BLaER1 treated with 17β-estradiol and CSF1 and Interleukin-3, amounts not matched to agents 10 nM and 100 nM (cell line): Measurements from ENCODE around the gene CDS2.

Source experiments
- H3K27ac ChIP-seq, 11 experiments: shearing (Covaris generic); formaldehyde crosslinking; 2 replicates each; pipeline ENCODE4 v1.8.1; 2022
- H3K27me3 ChIP-seq, 11 experiments: shearing (Covaris generic); formaldehyde crosslinking; 2 replicates each; pipeline ENCODE4 v1.8.1; 2022
- H3K36me3 ChIP-seq, 11 experiments: shearing (Covaris generic); formaldehyde crosslinking; 2 replicates each; pipeline ENCODE4 v1.8.1; 2022
- H3K4me1 ChIP-seq, 10 experiments: shearing (Covaris generic); formaldehyde crosslinking; 2 replicates each; pipeline ENCODE4 v1.8.1; 2022
- H3K4me2 ChIP-seq, 11 experiments: shearing (Covaris generic); formaldehyde crosslinking; 2 replicates each; pipeline ENCODE4 v1.8.1; 2022
- H3K4me3 ChIP-seq, 10 experiments: shearing (Covaris generic); formaldehyde crosslinking; 2 replicates each; pipeline ENCODE4 v1.8.1; 2022
- H3K9ac ChIP-seq, 11 experiments: shearing (Covaris generic); formaldehyde crosslinking; 2 replicates each; pipeline ENCODE4 v1.8.1; 2022
- H3K9me3 ChIP-seq, 11 experiments: shearing (Covaris generic); formaldehyde crosslinking; replicated peaks in 1 of 11; 2 replicates each; pipeline ENCODE4 v1.8.1; 2022
- H4K20me1 ChIP-seq, 11 experiments: shearing (Covaris generic); formaldehyde crosslinking; 2 replicates each; pipeline ENCODE4 v1.8.1; 2022
- Cebpa-rat ChIP-seq, 11 experiments: shearing (Covaris generic); IDR thresholded peaks; 2 replicates each; pipeline ENCODE4 v1.8.1; 2022

CDS2 gene

DNA sequence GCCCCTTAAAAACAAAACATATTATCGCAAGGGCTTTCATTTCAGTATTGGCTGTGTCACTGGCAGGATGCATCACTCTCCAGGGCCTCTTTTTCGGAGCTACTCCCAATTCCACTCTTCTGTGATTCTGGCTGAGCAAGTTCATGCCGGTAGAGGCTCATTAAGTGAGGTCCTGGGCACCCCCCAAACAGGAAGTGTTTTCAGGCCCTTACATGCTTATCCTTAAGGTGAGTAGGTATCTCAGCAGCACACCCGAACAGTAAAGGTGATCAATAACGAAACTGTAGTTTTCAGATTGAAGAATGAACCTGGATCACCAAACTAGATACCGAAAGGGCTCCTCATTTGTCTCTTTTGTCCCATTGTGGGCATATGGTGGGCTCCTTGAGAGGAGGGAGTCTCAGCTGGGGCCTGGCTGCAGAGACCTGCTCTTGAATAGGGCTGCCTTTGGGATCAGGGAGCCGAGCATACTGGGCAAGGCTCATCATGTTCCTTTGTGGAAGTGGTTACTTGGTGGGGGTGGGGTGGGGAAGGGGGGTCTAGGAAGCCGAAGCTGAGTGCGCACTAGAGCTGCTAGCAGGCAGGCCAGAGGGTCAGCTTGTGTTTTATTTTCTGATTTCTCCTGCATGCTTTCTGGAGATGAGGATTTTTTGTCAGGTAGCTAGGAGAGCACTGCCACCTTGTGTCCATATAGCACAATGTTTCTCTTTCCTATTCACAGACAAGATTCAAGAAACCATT lies 65.2 kb downstream of the CDS2 start:
- Histone ChIP-seq H3K4me2 (peak overlapping the region in 10 of 11 experiments; percentile 7 to 45 (median 18); a peak in 10 of 22 replicates), H3K9ac (peak overlapping the region in 9 of 11 experiments; percentile 3 to 43 (median 35); a peak in 8 of 22 replicates), H3K4me3 (no peak overlapping the region), H3K9me3 (no peaks in the 10 kb centered on the region), H3K4me1 (peaks cover 6 to 28% (median 21%) of the 10 kb centered on the region in 10 experiments; a peak in 18 of 20 replicates), H4K20me1 (peaks cover 0 to 15% (median 0%) of the 10 kb centered on the region in 11 experiments; a peak in 3 of 22 replicates), H3K27me3 (no peaks in the 10 kb centered on the region), H3K27ac (peak overlapping the region in 5 of 11 experiments; percentile 18 to 41 (median 30); a peak in 4 of 22 replicates), H3K36me3 (peaks cover 43 to 87% (median 63%) of the 10 kb centered on the region in 11 experiments)
- TF ChIP-seq Cebpa-rat (IDR thresholded peaks at IDR 0.05): no peak

DNA sequence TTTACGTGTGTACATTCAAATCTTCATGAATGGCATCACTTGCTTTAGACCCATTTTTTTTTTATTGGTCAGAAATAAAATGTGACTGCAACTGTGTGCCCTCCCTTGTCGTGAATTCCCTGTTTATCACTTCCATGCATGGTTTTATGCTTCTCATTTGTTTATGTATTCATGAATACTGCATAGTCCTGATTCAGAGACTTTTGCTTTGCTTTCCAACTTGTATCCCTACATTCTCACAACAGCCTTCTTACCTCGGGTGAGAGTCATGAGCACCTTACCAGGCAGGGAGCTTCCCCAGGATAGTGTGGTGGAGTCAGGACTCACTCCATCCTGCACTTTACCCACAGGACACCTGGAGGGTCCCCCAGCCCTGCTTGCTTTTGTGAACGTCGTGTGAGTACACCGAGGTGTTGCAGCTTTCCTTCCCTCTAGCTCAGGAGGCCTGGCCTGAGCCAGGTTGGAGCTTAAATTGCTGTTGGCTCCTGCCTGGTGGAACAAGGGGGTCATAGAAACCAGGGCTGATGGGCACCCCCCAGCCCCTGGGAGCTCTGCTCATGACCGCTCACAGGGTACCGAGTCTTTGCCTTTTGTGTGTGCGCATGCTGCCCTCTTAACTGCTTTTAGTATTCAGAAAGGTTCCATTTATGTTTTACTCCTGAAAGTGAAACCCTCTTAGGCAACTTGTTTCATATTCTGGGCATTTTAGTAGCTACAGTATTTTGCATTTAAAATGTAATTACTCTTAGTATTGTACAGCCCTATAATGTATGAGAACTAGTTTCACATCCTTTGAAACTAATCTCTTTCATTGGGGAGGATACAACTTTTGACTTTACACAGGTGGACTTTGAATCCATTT lies 66.0 kb downstream of the CDS2 start:
- Histone ChIP-seq H3K9me3 (no peaks in the 10 kb centered on the region), H3K4me2 (0 out of 22 replicates have a peak overlapping the region, but pooled peaks of 1 of the 11 experiments have one; percentile 33), H3K4me3 (no peak overlapping the region), H3K9ac (peak overlapping the region in 2 of 11 experiments; percentile 6 to 18; a peak in 1 of 22 replicates), H4K20me1 (peaks cover 0 to 15% (median 0%) of the 10 kb centered on the region in 11 experiments; a peak in 3 of 22 replicates), H3K27me3 (no peaks in the 10 kb centered on the region), H3K4me1 (peaks cover 6 to 32% (median 25%) of the 10 kb centered on the region in 10 experiments; a peak in 18 of 20 replicates), H3K27ac (no peak overlapping the region), H3K36me3 (peaks cover 40 to 87% (median 64%) of the 10 kb centered on the region in 11 experiments)
- no peak for TF ChIP-seq Cebpa-rat (IDR thresholded peaks at IDR 0.05)

DNA sequence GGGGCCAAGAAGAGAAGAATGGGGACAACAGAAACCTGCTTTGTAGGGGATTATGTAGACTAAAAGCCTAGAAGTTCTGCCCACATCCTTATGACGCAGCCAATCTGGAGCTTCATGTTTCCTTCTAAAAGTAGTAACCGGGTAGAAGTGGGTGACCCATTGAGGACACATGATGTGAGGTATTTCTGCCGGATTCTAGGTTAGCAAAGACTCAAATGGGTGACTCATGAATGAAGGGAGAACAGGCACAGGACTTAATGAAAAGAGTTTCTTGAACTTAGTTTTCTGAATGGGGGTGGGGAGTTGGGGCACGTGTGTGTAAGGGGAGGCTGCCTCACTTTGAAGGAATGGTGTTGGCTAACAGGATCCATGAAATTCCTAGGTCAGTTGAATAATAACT lies 68.8 kb downstream of the CDS2 start:
- Histone ChIP-seq H4K20me1 (peaks cover 0 to 15% (median 0%) of the 10 kb centered on the region in 11 experiments; a peak in 3 of 22 replicates), H3K4me1 (peaks cover 6 to 32% (median 25%) of the 10 kb centered on the region in 10 experiments; a peak in 18 of 20 replicates), H3K27me3 (no peaks in the 10 kb centered on the region), H3K4me3 (no peak overlapping the region), H3K4me2 (peak overlapping the region in 8 of 11 experiments; percentile 23 to 67 (median 48); a peak in 12 of 22 replicates), H3K36me3 (peaks cover 30 to 72% (median 50%) of the 10 kb centered on the region in 11 experiments), H3K9me3 (peaks cover 0 to 8% (median 0%) of the 10 kb centered on the region in 11 experiments; a peak in 4 of 22 replicates), H3K27ac (no peak overlapping the region), H3K9ac (peak overlapping the region in 3 of 11 experiments; percentile 26 to 54 (median 37); a peak in 1 of 22 replicates)
- no peak for TF ChIP-seq Cebpa-rat (IDR thresholded peaks at IDR 0.05)

DNA sequence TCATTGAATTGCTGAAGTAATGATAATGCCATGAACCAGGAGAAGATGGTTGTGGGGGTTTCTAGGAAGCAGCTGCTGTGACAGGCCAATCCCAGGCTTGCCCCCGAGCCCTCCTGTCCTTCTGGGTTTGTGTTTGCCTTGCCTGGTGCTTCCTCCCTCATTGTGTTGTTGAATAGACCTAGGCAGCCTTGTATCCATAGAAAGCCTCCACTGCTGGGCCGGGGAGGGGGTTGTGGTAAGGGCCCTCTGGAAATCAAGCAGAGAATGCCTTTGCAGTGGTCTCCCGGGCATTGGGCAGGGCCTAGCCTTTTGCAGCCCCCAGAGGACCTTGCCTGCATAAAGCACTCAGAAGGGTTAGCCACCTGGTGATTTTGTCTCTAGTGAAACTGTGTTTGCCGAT lies 69.3 kb downstream of the CDS2 start:
- H3K4me1 ChIP-seq: peaks cover 6 to 32% (median 25%) of the 10 kb centered on the region in 10 experiments; a peak in 18 of 20 replicates
- peaks cover 0 to 8% (median 0%) of the 10 kb centered on the region in 11 experiments; a peak in 4 of 22 replicates for H3K9me3 ChIP-seq
- H3K36me3 ChIP-seq: peaks cover 25 to 67% (median 45%) of the 10 kb centered on the region in 11 experiments

GRCh38 chr20:5197270-5197827 lies 70.5 kb downstream of the CDS2 start:
- H3K4me2 ChIP-seq: peak overlapping the region in 3 of 11 experiments; percentile 12 to 67 (median 52); a peak in 3 of 22 replicates
- H3K4me1 ChIP-seq: peaks cover 0 to 28% (median 19%) of the 10 kb centered on the region in 10 experiments; a peak in 15 of 20 replicates
- H3K27me3 ChIP-seq: no peaks in the 10 kb centered on the region
- H3K9me3 ChIP-seq: peaks cover 0 to 8% (median 0%) of the 10 kb centered on the region in 11 experiments; a peak in 4 of 22 replicates
- no peak for TF ChIP-seq Cebpa-rat (IDR thresholded peaks at IDR 0.05)
- H3K27ac ChIP-seq: no peak overlapping the region
- no peak overlapping the region for H3K4me3 ChIP-seq
- peak overlapping the region in 2 of 11 experiments; percentile 18 to 29; a peak in 1 of 22 replicates for H3K9ac ChIP-seq
- H4K20me1 ChIP-seq: peaks cover 0 to 15% (median 0%) of the 10 kb centered on the region in 11 experiments; a peak in 3 of 22 replicates
- H3K36me3 ChIP-seq: peaks cover 19 to 62% (median 38%) of the 10 kb centered on the region in 11 experiments

More for the DNA sequence above, 69.3 kb downstream of the CDS2 start:
- Histone ChIP-seq H3K4me3 (no peak overlapping the region), H3K27me3 (no peaks in the 10 kb centered on the region), H3K9ac (peak overlapping the region in 6 of 11 experiments; percentile 5 to 54 (median 33); a peak in 4 of 22 replicates), H3K4me2 (peak overlapping the region in 8 of 11 experiments; percentile 23 to 67 (median 48); a peak in 13 of 22 replicates), H4K20me1 (peaks cover 0 to 15% (median 0%) of the 10 kb centered on the region in 11 experiments; a peak in 3 of 22 replicates), H3K27ac (peak overlapping the region in 2 of 11 experiments; percentile 0 to 38; a peak in 1 of 22 replicates)
- TF ChIP-seq Cebpa-rat (IDR thresholded peaks at IDR 0.05): no peak

GRCh38 chr20:5197847-5198650 lies 71.2 kb downstream of the CDS2 start:
- no peak overlapping the region for H3K27ac ChIP-seq
- H4K20me1 ChIP-seq: peaks cover 0 to 15% (median 0%) of the 10 kb centered on the region in 11 experiments; a peak in 2 of 22 replicates
- no peak for TF ChIP-seq Cebpa-rat (IDR thresholded peaks at IDR 0.05)
- H3K4me1 ChIP-seq: peaks cover 3 to 32% (median 23%) of the 10 kb centered on the region in 10 experiments
- H3K9me3 ChIP-seq: peaks cover 0 to 8% (median 0%) of the 10 kb centered on the region in 11 experiments; a peak in 4 of 22 replicates
- no peak overlapping the region for H3K4me3 ChIP-seq
- H3K4me2 ChIP-seq: no peak overlapping the region
- no peak overlapping the region for H3K9ac ChIP-seq
- peaks cover 19 to 56% (median 33%) of the 10 kb centered on the region in 11 experiments for H3K36me3 ChIP-seq
- no peaks in the 10 kb centered on the region for H3K27me3 ChIP-seq

DNA sequence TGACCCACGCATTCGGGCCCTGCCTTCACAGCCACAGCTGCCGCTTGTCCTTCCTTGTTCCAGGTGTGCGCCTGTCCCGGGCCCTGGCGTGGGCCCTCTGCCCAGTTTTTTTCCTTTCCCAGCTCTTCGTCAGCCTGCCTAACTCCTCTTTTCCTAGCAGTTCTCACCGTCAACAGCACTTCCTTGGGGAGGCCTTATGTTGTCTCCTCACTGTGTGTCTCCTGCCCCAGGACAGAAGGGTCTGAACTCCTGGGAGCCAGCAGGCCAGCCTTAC lies 71.8 kb downstream of the CDS2 start:
- TF ChIP-seq Cebpa-rat (IDR thresholded peaks at IDR 0.05): no peak

More for the DNA sequence above, 71.8 kb downstream of the CDS2 start:
- Histone ChIP-seq H3K9ac (no peak overlapping the region), H3K4me2 (no peak overlapping the region), H3K27me3 (no peaks in the 10 kb centered on the region), H3K4me1 (peaks cover 8 to 36% (median 26%) of the 10 kb centered on the region in 10 experiments), H3K27ac (no peak overlapping the region), H3K4me3 (no peak overlapping the region), H3K36me3 (peaks cover 19 to 51% (median 31%) of the 10 kb centered on the region in 11 experiments), H4K20me1 (peaks cover 0 to 15% (median 0%) of the 10 kb centered on the region in 11 experiments; a peak in 2 of 22 replicates), H3K9me3 (peaks cover 0 to 8% (median 0%) of the 10 kb centered on the region in 11 experiments; a peak in 4 of 22 replicates)
